IgD-negative memory B cell (primary cell): ENCODE results near the gene PNMA3. TPM values are rescaled to one million over a fixed set of nuclear protein-coding genes. Genes with fewer than 3 reads are reported as not detected.
"Not testable (repeated sequence)": the region's sequence is repeated elsewhere in the genome, so short reads cannot be mapped to it uniquely, and the experiment has no call there.

Source experiments
- H3K27ac Mint-ChIP-seq, 3 donors: one replicate each; pipeline ENCODE4 v1.8.0; 2020 to 2022; ENCODE audit warnings: mild to moderate bottlenecking in 3 of 3, mixed read lengths in 3 of 3, moderate library complexity in 1 of 3
- H3K27me3 Mint-ChIP-seq: one replicate; pipeline ENCODE4 v1.8.0; 2021; ENCODE audit warnings: mixed read lengths
- H3K36me3 Mint-ChIP-seq: one replicate; pipeline ENCODE4 v1.8.0; 2020; ENCODE audit warnings: mild to moderate bottlenecking, mixed read lengths
- H3K4me1 Mint-ChIP-seq, 3 donors: one replicate each; pipeline ENCODE4 v1.8.0; 2020 to 2022; ENCODE audit warnings: mixed read lengths in 3 of 3, mild to moderate bottlenecking in 1 of 3
- H3K4me3 Mint-ChIP-seq, 4 donors: one replicate each; pipeline ENCODE4 v1.8.0; 2020 to 2022; ENCODE audit warnings: mild to moderate bottlenecking in 4 of 4, mixed read lengths in 4 of 4, moderate library complexity in 3 of 4
- H3K9me3 Mint-ChIP-seq, 3 donors: one replicate each; pipeline ENCODE4 v1.8.0; 2020 to 2021; ENCODE audit warnings: mixed read lengths in 3 of 3, mild to moderate bottlenecking in 1 of 3
- polyA plus RNA-seq: library from polyadenylated mRNA; unstranded; fragments of 300-500 nt; fragmentation: Illumina TruSeq; gene quantifications from one replicate; pipeline ENCODE4 v1.2.3, GENCODE V29; 2021

The PNMA3 gene
- polyA plus RNA-seq = not detected

GRCh38 chrX:153055871-153056749 lies at the start of gene PNMA3:
Gene PNMA3 (plus strand): TSS chrX:153056470. CDS start chrX:153057056, 586 bp downstream.
- no peaks in the 10 kb centered on the region for H3K27me3 Mint-ChIP-seq
- H3K27ac Mint-ChIP-seq = peak within 1 kb of the TSS in 1 of 3 donors; percentile 82
- H3K36me3 Mint-ChIP-seq = no peaks in the 10 kb centered on the region
- peaks cover 0 to 2% (median 0%) of the 10 kb centered on the region in 3 donors for H3K4me1 Mint-ChIP-seq
- peaks cover 0 to 1% (median 0%) of the 10 kb centered on the region in 3 donors for H3K9me3 Mint-ChIP-seq
- H3K4me3 Mint-ChIP-seq = peak within 1 kb of the TSS in 2 of 4 donors; percentile 25 to 86

GRCh38 chrX:153017174-153017573 lies 39.1 kb upstream of the PNMA3 start:
- not testable (repeated sequence) for H3K4me3 Mint-ChIP-seq, H3K4me1 Mint-ChIP-seq, H3K9me3 Mint-ChIP-seq, H3K27ac Mint-ChIP-seq, H3K36me3 Mint-ChIP-seq
- H3K27me3 Mint-ChIP-seq = peaks cover 14% of the 10 kb centered on the region

GRCh38 chrX:153019166-153019565 lies 37.1 kb upstream of the PNMA3 start:
- peaks cover 15% of the 10 kb centered on the region for H3K27me3 Mint-ChIP-seq
- H3K27ac Mint-ChIP-seq = no peak overlapping the region
- no peak overlapping the region for H3K4me3 Mint-ChIP-seq
- no peaks in the 10 kb centered on the region for H3K36me3 Mint-ChIP-seq
- no peaks in the 10 kb centered on the region for H3K4me1 Mint-ChIP-seq
- H3K9me3 Mint-ChIP-seq = peaks cover 0 to 9% (median 2%) of the 10 kb centered on the region in 3 donors

GRCh38 chrX:153026501-153026900 lies 29.8 kb upstream of the PNMA3 start:
- H3K4me3 Mint-ChIP-seq = peak overlapping the region in 1 of 4 donors; percentile 60
- H3K27ac Mint-ChIP-seq, H3K9me3 Mint-ChIP-seq, H3K27me3 Mint-ChIP-seq, H3K4me1 Mint-ChIP-seq, H3K36me3 Mint-ChIP-seq: not testable (repeated sequence)

- H3K9me3 Mint-ChIP-seq, H3K4me1 Mint-ChIP-seq, H3K36me3 Mint-ChIP-seq, H3K4me3 Mint-ChIP-seq, H3K27ac Mint-ChIP-seq, H3K27me3 Mint-ChIP-seq: not testable (repeated sequence)
Observed at GRCh38 chrX:153028487-153028886, 27.8 kb upstream of the PNMA3 start.

- no peaks in the 10 kb centered on the region for H3K9me3 Mint-ChIP-seq
- peaks cover 5% of the 10 kb centered on the region for H3K27me3 Mint-ChIP-seq
- peaks cover 0 to 2% (median 0%) of the 10 kb centered on the region in 3 donors for H3K4me1 Mint-ChIP-seq
- peak overlapping the region in 1 of 4 donors; percentile 37 for H3K4me3 Mint-ChIP-seq
- peak overlapping the region in 1 of 3 donors; percentile 57 for H3K27ac Mint-ChIP-seq
- no peaks in the 10 kb centered on the region for H3K36me3 Mint-ChIP-seq
Observed at GRCh38 chrX:153029162-153029561, 27.1 kb upstream of the PNMA3 start.

- Mint-ChIP-seq H3K9me3 (no peaks in the 10 kb centered on the region), H3K36me3 (no peaks in the 10 kb centered on the region)
Observed at GRCh38 chrX:153029875-153030274, 26.4 kb upstream of the PNMA3 start.

GRCh38 chrX:153030801-153031200 lies 25.5 kb upstream of the PNMA3 start:
- Mint-ChIP-seq H3K4me1 (peaks cover 0 to 2% (median 0%) of the 10 kb centered on the region in 3 donors), H3K27ac (no peak overlapping the region), H3K9me3 (no peaks in the 10 kb centered on the region), H3K4me3 (no peak overlapping the region), H3K36me3 (no peaks in the 10 kb centered on the region), H3K27me3 (no peaks in the 10 kb centered on the region)

More at GRCh38 chrX:153029875-153030274, 26.4 kb upstream of the PNMA3 start:
- H3K4me3 Mint-ChIP-seq = no peak overlapping the region
- no peaks in the 10 kb centered on the region for H3K27me3 Mint-ChIP-seq
- H3K27ac Mint-ChIP-seq = no peak overlapping the region
- peaks cover 0 to 2% (median 0%) of the 10 kb centered on the region in 3 donors for H3K4me1 Mint-ChIP-seq

- H3K9me3 Mint-ChIP-seq = no peaks in the 10 kb centered on the region
- peak overlapping the region; percentile 86 to 94 (median 90) for H3K4me3 Mint-ChIP-seq
- peaks cover 0 to 2% (median 0%) of the 10 kb centered on the region in 3 donors for H3K4me1 Mint-ChIP-seq
- peak overlapping the region; percentile 74 to 92 (median 90) for H3K27ac Mint-ChIP-seq
- no peaks in the 10 kb centered on the region for H3K36me3 Mint-ChIP-seq
- no peaks in the 10 kb centered on the region for H3K27me3 Mint-ChIP-seq
Observed at GRCh38 chrX:153032397-153033118, 23.7 kb upstream of the PNMA3 start.

GRCh38 chrX:153049093-153049492 lies 7.2 kb upstream of the PNMA3 start:
- Mint-ChIP-seq H3K4me3 (no peak overlapping the region), H3K27ac (no peak overlapping the region), H3K9me3 (peaks cover 8 to 18% (median 8%) of the 10 kb centered on the region in 3 donors), H3K27me3 (no peaks in the 10 kb centered on the region), H3K4me1 (peaks cover 0 to 2% (median 0%) of the 10 kb centered on the region in 3 donors), H3K36me3 (peaks cover 7% of the 10 kb centered on the region)

GRCh38 chrX:153052534-153052933 lies 3.7 kb upstream of the PNMA3 start:
- no peak overlapping the region for H3K27ac Mint-ChIP-seq
- peaks cover 0 to 2% (median 0%) of the 10 kb centered on the region in 3 donors for H3K4me1 Mint-ChIP-seq
- H3K4me3 Mint-ChIP-seq = no peak overlapping the region
- peaks cover 7% of the 10 kb centered on the region for H3K36me3 Mint-ChIP-seq
- no peaks in the 10 kb centered on the region for H3K27me3 Mint-ChIP-seq
- H3K9me3 Mint-ChIP-seq = peaks cover 8 to 18% (median 8%) of the 10 kb centered on the region in 3 donors

GRCh38 chrX:153057281-153057680 lies 1.0 kb downstream of the PNMA3 start:
- Mint-ChIP-seq H3K36me3 (no peaks in the 10 kb centered on the region), H3K9me3 (no peaks in the 10 kb centered on the region), H3K27me3 (no peaks in the 10 kb centered on the region), H3K27ac (no peak overlapping the region), H3K4me1 (peaks cover 0 to 2% (median 0%) of the 10 kb centered on the region in 3 donors), H3K4me3 (peak overlapping the region in 1 of 4 donors; percentile 86)

GRCh38 chrX:153059191-153060094 lies 3.2 kb downstream of the PNMA3 start:
- no peaks in the 10 kb centered on the region for H3K36me3 Mint-ChIP-seq
- H3K9me3 Mint-ChIP-seq = no peaks in the 10 kb centered on the region
- no peak overlapping the region for H3K4me3 Mint-ChIP-seq
- peaks cover 0 to 6% (median 0%) of the 10 kb centered on the region in 3 donors for H3K4me1 Mint-ChIP-seq
- H3K27me3 Mint-ChIP-seq = no peaks in the 10 kb centered on the region
- no peak overlapping the region for H3K27ac Mint-ChIP-seq

GRCh38 chrX:153060095-153060445 lies 3.8 kb downstream of the PNMA3 start:
- Mint-ChIP-seq H3K4me1 (peaks cover 0 to 6% (median 0%) of the 10 kb centered on the region in 3 donors), H3K4me3 (no peak overlapping the region), H3K36me3 (no peaks in the 10 kb centered on the region), H3K27ac (no peak overlapping the region), H3K27me3 (no peaks in the 10 kb centered on the region), H3K9me3 (no peaks in the 10 kb centered on the region)
